Dermis blood vessel endothelial cell (primary cell): ENCODE measurements around the gene ZNF135. TPM values are rescaled to one million over a fixed set of nuclear protein-coding genes. Genes with fewer than 3 reads are reported as not detected.
A peak's percentile ranks its signal among the peaks of the same experiment; 100 is the strongest.

Experiments
- DNase-seq: peaks from one replicate; pipeline ENCODE4 v3.0.0; 2010
- total RNA-seq: library from RNA; depleted of rRNA; stranded (reverse); fragments of >200 nt; gene quantifications from 2 replicates; pipeline ENCODE4 v1.2.3, GENCODE V29; 2014

Gene ZNF135
- total RNA-seq, 1 donor from 2014 or later, result 2.4 TPM

DNA sequence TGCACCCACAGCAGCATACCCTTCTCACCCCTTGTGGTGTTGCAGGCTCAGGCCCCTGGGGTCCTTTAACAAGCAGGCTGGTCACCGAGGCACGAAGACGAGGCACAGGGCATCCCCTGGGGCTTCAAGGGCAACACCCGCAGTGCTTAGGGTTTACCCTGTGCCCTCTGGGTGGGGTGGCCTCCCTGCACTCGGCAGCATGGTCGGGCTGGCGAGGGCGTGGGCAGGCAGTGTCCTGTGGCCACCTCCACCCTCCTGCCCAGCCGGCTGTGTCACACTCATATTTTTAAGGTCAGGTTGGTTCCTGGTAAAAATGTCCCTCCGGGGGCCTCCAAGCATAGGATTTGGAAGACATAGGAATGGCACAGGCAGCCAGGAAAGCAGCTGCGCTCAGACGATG is 11.4 kb upstream of the ZNF135 start:
- DNase-seq, result no peak

GRCh38 chr19:58052256-58052655 is 6.8 kb upstream of the ZNF135 start:
- no peak for DNase-seq

DNA sequence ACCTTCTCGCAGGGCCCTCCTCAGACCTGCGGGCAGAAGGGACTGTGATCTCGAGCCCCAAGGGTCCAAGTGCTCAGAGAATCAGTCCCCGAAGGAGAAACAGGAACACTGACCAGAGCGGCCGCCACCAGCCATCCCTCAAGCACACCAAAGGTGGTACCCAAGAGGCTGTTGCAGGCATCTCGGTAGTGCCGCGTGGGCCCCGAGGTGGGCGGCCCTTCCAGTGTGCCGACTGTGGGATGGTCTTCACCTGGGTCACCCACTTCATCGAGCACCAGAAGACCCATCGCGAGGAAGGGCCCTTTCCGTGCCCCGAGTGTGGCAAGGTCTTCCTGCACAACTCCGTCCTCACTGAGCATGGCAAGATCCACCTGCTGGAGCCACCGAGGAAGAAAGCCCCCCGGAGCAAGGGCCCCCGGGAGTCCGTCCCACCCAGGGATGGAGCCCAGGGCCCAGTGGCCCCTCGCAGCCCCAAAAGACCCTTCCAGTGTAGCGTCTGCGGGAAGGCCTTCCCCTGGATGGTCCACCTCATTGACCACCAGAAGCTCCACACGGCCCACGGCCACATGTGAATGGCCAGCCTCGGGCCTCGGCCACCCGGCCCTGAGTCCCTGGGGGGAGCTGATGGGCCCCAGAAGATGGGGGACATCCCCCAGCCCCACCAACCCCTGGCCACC is 5.5 kb upstream of the ZNF135 start:
- no peak for DNase-seq

GRCh38 chr19:58054901-58055874 is 3.9 kb upstream of the ZNF135 start:
- peak; percentile 12 for DNase-seq

- no peak for DNase-seq
Measured at GRCh38 chr19:58056261-58056660, 2.8 kb upstream of the ZNF135 start.

GRCh38 chr19:58056861-58057260 is 2.2 kb upstream of the ZNF135 start:
- DNase-seq, result no peak

DNA sequence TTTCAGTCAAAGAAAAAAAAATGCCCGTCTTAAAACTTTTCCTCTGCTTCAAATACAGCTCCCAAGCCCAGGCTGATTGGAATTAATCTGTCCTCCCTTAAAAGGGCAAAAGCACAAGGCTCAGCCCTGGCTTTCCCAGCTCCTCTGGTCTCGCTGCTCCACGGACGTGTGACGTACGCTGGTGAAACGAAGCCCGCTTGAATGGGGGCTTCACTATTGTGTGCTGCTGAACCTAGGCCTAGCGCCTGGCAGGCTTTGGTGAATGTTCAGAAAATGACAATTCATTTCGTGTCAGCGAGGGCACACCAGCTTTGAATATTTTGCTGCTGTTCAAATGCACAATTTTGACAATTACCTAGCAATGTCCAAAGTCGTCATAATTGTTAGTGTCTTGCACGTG is 615 bp upstream of the ZNF135 start:
- no peak for DNase-seq

- DNase-seq, result no peak
Measured at GRCh38 chr19:58059671-58060078, 593 bp downstream of the ZNF135 start.

- no peak for DNase-seq
Measured at GRCh38 chr19:58060231-58060630, 1.1 kb downstream of the ZNF135 start.

DNA sequence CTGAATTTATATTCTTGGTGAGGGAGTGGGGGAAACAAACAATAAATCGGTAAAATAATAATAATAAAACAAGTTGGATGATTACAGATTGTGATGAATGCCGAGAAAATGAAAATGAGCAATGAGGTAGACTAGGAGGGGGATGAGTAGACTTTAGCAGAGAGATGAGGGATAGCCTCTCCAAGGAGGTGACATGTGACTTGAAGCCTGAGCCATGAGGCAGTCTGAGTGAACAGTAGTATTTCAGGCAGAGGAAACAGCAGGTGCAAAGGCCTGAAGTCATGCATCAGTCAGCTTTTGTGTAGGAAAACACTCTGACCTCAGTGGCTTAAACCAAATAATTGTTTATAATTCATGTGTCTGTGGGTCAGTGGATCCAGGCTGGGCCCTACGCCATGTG is 4.6 kb downstream of the ZNF135 start:
- no peak for DNase-seq

- no peak for DNase-seq
Measured at GRCh38 chr19:58067240-58067912, 8.3 kb downstream of the ZNF135 start.

GRCh38 chr19:58079792-58080191 is 20.7 kb downstream of the ZNF135 start:
- no peak for DNase-seq

DNA sequence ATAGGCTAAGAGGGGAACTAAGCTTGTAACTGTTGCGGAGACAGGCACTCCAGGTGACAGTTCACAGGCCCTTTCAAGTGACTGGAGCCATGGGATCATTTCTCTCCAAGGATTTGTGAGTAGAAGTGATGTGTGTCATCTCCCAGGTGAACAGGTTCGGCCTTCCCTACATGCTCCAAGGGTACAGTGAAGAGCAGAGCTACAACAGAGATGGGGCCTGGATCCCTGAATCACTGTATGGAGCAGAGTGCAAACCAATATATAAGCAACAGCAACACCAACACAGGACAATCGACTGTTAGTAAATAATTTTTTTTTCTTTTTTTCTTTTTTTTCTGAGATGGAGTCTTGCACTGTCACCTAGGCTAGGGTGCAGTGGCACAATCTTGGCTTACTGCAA is 23.9 kb downstream of the ZNF135 start:
- DNase-seq, result no peak

- DNase-seq, result no peak
Measured at GRCh38 chr19:58084596-58085347, 25.7 kb downstream of the ZNF135 start.

DNA sequence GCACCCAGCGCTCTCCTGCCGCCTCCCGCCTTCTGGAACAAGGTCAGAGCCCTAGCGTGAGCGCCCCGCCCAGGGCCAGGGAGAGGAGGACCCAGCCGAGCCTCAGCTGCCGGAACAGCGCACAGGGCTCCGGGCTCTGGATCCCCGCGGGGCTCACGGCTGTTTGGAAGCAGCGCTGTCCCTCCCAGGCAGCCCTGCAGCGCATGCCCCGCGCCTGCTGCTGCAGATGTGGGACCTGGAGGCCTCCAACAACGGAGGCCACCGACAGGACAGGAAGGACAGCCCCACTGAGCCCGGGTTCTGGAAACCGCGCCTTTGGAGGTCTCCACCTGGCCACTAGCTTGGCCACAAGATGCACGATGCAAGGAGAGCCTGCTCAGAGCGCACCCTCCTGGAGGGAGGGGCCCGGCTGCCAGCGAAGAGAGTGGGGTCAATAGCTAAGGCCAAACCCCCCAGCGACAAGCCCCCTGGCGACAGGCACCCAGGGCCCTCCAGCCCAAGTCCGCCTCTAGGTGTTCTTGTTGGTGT is 26.3 kb downstream of the ZNF135 start:
- DNase-seq, result no peak

DNA sequence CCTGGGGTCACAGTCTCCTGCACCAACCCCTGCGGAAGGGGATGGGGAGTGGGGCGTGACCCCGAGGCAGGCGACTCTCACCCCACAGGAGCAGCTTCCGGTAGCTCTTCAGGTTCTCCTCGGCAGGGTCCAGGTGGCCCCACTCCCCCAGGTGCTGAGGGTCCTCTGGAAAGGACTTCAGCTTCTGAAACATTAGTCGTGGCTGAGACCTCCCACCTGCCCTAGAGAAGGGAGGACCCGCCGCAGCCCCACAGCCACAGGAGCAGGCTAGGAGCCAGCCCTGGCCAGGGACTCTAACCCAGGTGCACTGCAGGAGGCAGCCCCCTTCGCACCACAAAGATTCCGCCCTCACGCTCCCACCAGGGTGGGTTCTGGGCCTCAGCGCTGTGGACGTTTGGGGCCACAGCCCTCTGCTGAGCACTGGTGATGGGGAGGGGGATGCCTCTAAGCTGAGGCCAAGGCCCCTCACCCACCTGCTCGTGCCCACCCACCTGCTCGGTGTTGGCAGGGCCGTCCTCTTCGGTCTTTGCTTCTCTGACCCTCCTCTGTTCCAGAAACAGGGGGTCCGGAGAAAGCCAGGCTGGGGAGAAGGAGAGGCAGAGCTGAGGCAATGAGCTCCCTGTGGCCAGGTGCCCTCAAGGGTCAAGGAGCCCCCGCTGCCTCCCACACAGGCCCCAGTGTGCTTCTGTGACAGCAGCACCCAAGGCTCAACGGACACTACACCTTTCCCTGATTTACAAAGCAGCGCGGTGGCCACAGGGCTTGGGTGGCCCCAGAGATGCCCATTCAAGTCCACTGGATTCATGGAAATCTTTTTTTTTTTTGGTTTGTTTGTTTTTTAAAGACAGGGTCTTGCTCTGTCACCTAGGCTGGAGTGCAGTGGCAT is 28.0 kb downstream of the ZNF135 start:
- DNase-seq, result no peak

GRCh38 chr19:58088521-58089052 is 29.5 kb downstream of the ZNF135 start:
- no peak for DNase-seq

DNA sequence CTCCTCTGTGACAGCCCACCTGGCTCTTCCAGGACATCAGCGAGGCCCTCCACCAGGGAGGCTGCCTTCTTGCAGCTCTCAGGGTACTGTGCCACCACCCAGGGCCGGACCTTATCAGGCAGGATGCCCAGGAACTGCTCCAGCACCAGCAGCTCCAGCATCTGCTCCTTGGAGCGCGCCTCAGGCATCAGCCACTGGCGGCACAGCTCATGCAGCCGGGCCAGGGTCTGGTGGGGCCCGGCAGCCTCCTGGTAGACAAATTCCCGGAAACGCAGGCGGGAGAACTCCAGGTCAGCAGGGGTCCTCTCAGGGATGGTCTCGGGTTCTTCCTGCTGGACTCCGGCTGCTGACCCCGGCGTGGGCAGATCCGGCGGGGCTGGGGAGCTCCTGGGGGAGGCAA is 30.8 kb downstream of the ZNF135 start:
- DNase-seq, result no peak

GRCh38 chr19:58091251-58091995 is 32.3 kb downstream of the ZNF135 start:
- no peak for DNase-seq

GRCh38 chr19:58093071-58093470 is 34.0 kb downstream of the ZNF135 start:
- DNase-seq, result no peak
